ENCODE results near the gene CTAGE1.
A peak's percentile ranks its signal among the peaks of the same experiment; 100 is the strongest.

Gene CTAGE1

GRCh38 chr18:22391407-22392345, 26.0 kb downstream of the CTAGE1 start:
- peak; percentile 51 for DNase-seq (ENCODE audit: low read depth, low spot score)
- POLR2A ChIA-PET = no interaction called here
- TF ChIP-seq CTCF (IDR thresholded peaks at IDR 0.05; ENCODE audit: insufficient read depth, low read length, missing control alignments) = no peak
- CTCF ChIA-PET = no interaction called here
- H3K4me3 ChIP-seq (ENCODE audit: low read depth, low read length) = no peak overlapping the region

- no peak for DNase-seq (ENCODE audit: low read depth, low spot score)
- ChIA-PET CTCF (no interaction called here), POLR2A (no interaction called here)
- H3K4me3 ChIP-seq (ENCODE audit: low read depth, low read length) = no peak overlapping the region
- no peak for TF ChIP-seq CTCF (IDR thresholded peaks at IDR 0.05; ENCODE audit: insufficient read depth, low read length, missing control alignments)
These were observed 29.9 kb downstream of the CTAGE1 start for GRCh38 chr18:22387787-22388186.

GRCh38 chr18:22387364-22387763, 30.4 kb downstream of the CTAGE1 start:
- DNase-seq (ENCODE audit: low read depth, low spot score) = no peak
- no peak for TF ChIP-seq CTCF (IDR thresholded peaks at IDR 0.05; ENCODE audit: insufficient read depth, low read length, missing control alignments)
- POLR2A ChIA-PET = no interaction called here
- CTCF ChIA-PET = no interaction called here
- H3K4me3 ChIP-seq (ENCODE audit: low read depth, low read length) = no peak overlapping the region

GRCh38 chr18:22385718-22386117, 32.0 kb downstream of the CTAGE1 start:
- ChIA-PET CTCF (no interaction called here), POLR2A (no interaction called here)
- H3K4me3 ChIP-seq (ENCODE audit: low read depth, low read length) = no peak overlapping the region
- no peak for TF ChIP-seq CTCF (IDR thresholded peaks at IDR 0.05; ENCODE audit: insufficient read depth, low read length, missing control alignments)
- DNase-seq (ENCODE audit: low read depth, low spot score) = peak; percentile 26

GRCh38 chr18:22378672-22379282, 38.9 kb downstream of the CTAGE1 start:
- H3K4me3 ChIP-seq (ENCODE audit: low read depth, low read length) = no peak overlapping the region
- TF ChIP-seq CTCF (IDR thresholded peaks at IDR 0.05; ENCODE audit: insufficient read depth, low read length, missing control alignments) = peak; percentile 37
- no peak for DNase-seq (ENCODE audit: low read depth, low spot score)
- CTCF ChIA-PET = interaction anchor here (0.8 kb wide), 1 partner anchor 23 kb away, joined by 3 read pairs; no protein-coding TSS in a partner anchor
- POLR2A ChIA-PET = no interaction called here

- POLR2A ChIA-PET = no interaction called here
- no peak overlapping the region for H3K4me3 ChIP-seq (ENCODE audit: low read depth, low read length)
- CTCF ChIA-PET = no interaction called here
- TF ChIP-seq CTCF (IDR thresholded peaks at IDR 0.05; ENCODE audit: insufficient read depth, low read length, missing control alignments) = no peak
- no peak for DNase-seq (ENCODE audit: low read depth, low spot score)
These were observed 39.9 kb downstream of the CTAGE1 start for GRCh38 chr18:22377769-22378168.

Measured in AG04449 (cell line).